Activated CD8-positive, alpha-beta T cell treated with anti-CD3 and anti-CD28 coated beads for 36 hours (primary cell): ENCODE data around the gene NSMF. TPM values are rescaled to one million over a fixed set of nuclear protein-coding genes. Genes with fewer than 3 reads are reported as not detected.

Experiments
- ATAC-seq: fragments of 200-7000 bp; cut with Tn5 transposase; one replicate; pipeline ENCODE4 v1.10.0; 2021; ENCODE audit warnings: mild to moderate bottlenecking, moderate library complexity
- CTCF ChIA-PET: fragments of 350-600 bp; sonication (Branson Sonifier 250); formaldehyde crosslinking; loops from one replicate; lab custom pipeline; 2021; ENCODE audit warnings: antibody characterized with exemption; lab: Charles Lee
- POLR2A ChIA-PET: fragments of 350-600 bp; sonication (Branson Sonifier 250); formaldehyde crosslinking; loops from one replicate; lab custom pipeline; 2021; ENCODE audit warnings: antibody characterized with exemption; lab: Charles Lee
- DNase-seq: peaks from one replicate; pipeline ENCODE4 v3.0.0-alpha.2; 2020
- H3K27ac Mint-ChIP-seq: one replicate; pipeline ENCODE4 v1.8.0; 2021; ENCODE audit warnings: mild to moderate bottlenecking, mixed read lengths
- H3K27me3 Mint-ChIP-seq: one replicate; pipeline ENCODE4 v1.8.0; 2021; ENCODE audit warnings: mixed read lengths
- H3K36me3 Mint-ChIP-seq: one replicate; pipeline ENCODE4 v1.8.0; 2021; ENCODE audit warnings: low read depth, mixed read lengths
- H3K4me1 Mint-ChIP-seq: one replicate; pipeline ENCODE4 v1.8.0; 2021; ENCODE audit warnings: low read depth, mixed read lengths
- H3K4me3 Mint-ChIP-seq: one replicate; pipeline ENCODE4 v1.8.0; 2021; ENCODE audit warnings: mild to moderate bottlenecking, moderate library complexity, mixed read lengths
- H3K9me3 Mint-ChIP-seq: one replicate; pipeline ENCODE4 v1.8.0; 2021; ENCODE audit warnings: mixed read lengths
- CTCF ChIP-seq: fragments of 200-600 bp; IDR thresholded peaks from one replicate; pipeline ENCODE4 v1.8.0; 2022; ENCODE audit warnings: antibody characterized with exemption, mild to moderate bottlenecking
- intact Hi-C: fragments of 100-400 bp; cut with micrococcal nuclease; formaldehyde crosslinking; loops from one replicate; pipeline ENCODE4 v1.10.0; 2022
- total RNA-seq, 2 experiments: library from RNA; stranded (reverse); gene quantifications; one replicate each; pipeline ENCODE4 v1.2.3, GENCODE V29; 2021

The NSMF gene
- total RNA-seq, 2 experiments from 2014 or later: 112 to 116 TPM

- ATAC-seq: no peak
- TF ChIP-seq CTCF: no peak
- Mint-ChIP-seq H3K27me3 (peaks cover 1% of the 10 kb centered on the region), H3K36me3 (peaks cover 5% of the 10 kb centered on the region), H3K9me3 (no peaks in the 10 kb centered on the region), H3K4me3 (no peak overlapping the region), H3K27ac (no peak overlapping the region), H3K4me1 (peaks cover 3% of the 10 kb centered on the region)
- CTCF ChIA-PET: no interaction called here
- DNase-seq: no peak
- intact Hi-C loops: no loop called here
- POLR2A ChIA-PET: no interaction called here
Observed at GRCh38 chr9:137416563-137417151, 42.5 kb downstream of the NSMF start.

GRCh38 chr9:137416006-137416562, 43.0 kb downstream of the NSMF start:
- H3K36me3 Mint-ChIP-seq: peaks cover 5% of the 10 kb centered on the region
- peaks cover 1% of the 10 kb centered on the region for H3K27me3 Mint-ChIP-seq
- H3K9me3 Mint-ChIP-seq: no peaks in the 10 kb centered on the region
- no peak overlapping the region for H3K27ac Mint-ChIP-seq
- peaks cover 4% of the 10 kb centered on the region for H3K4me1 Mint-ChIP-seq
- no peak for TF ChIP-seq CTCF
- intact Hi-C loops: no loop called here
- ChIA-PET CTCF (no interaction called here), POLR2A (no interaction called here)
- ATAC-seq (no peak), DNase-seq (no peak)
- no peak overlapping the region for H3K4me3 Mint-ChIP-seq

- ATAC-seq: no peak
- peaks cover 5% of the 10 kb centered on the region for H3K4me1 Mint-ChIP-seq
Observed at GRCh38 chr9:137415451-137415850, 43.7 kb downstream of the NSMF start.

GRCh38 chr9:137412431-137412830, 46.7 kb downstream of the NSMF start:
- TF ChIP-seq CTCF: no peak
- DNase-seq: no peak
- POLR2A ChIA-PET: interaction anchor here (1.2 kb wide), 1 partner anchor 10 kb away, joined by 7 read pairs; the partner anchor contains the start of genes EXD3 and NOXA1
- intact Hi-C loops: no loop called here
- Mint-ChIP-seq H3K27ac (no peak overlapping the region), H3K36me3 (peaks cover 3% of the 10 kb centered on the region), H3K4me3 (no peak overlapping the region), H3K4me1 (peaks cover 6% of the 10 kb centered on the region), H3K9me3 (no peaks in the 10 kb centered on the region), H3K27me3 (peaks cover 3% of the 10 kb centered on the region)
- CTCF ChIA-PET: interaction anchor here (1.5 to 1.6 kb wide), 2 partner anchors 10 to 113 kb away, joined by 3 to 6 read pairs; no protein-coding TSS in a partner anchor
- ATAC-seq: no peak

More at GRCh38 chr9:137415451-137415850, 43.7 kb downstream of the NSMF start:
- no peaks in the 10 kb centered on the region for H3K9me3 Mint-ChIP-seq
- ChIA-PET POLR2A (no interaction called here), CTCF (no interaction called here)
- TF ChIP-seq CTCF: no peak
- intact Hi-C loops: no loop called here
- DNase-seq: no peak
- H3K27me3 Mint-ChIP-seq: peaks cover 1% of the 10 kb centered on the region
- H3K36me3 Mint-ChIP-seq: peaks cover 5% of the 10 kb centered on the region
- no peak overlapping the region for H3K27ac Mint-ChIP-seq
- H3K4me3 Mint-ChIP-seq: no peak overlapping the region
